ENCODE results near the gene SNX33. TPM values are rescaled to one million over a fixed set of nuclear protein-coding genes. Genes with fewer than 3 reads are reported as not detected.
A peak's percentile ranks its signal among the peaks of the same experiment; 100 is the strongest.
"Not testable (repeated sequence)": the region's sequence is repeated elsewhere in the genome, so short reads cannot be mapped to it uniquely, and the experiment has no call there.

The SNX33 gene
- total RNA-seq, 1 donor from 2014 or later = 36.3 TPM

- H3K9me3 Mint-ChIP-seq (ENCODE audit: unreplicated experiment) = no peaks in the 10 kb centered on the region
- TF ChIP-seq, protein P1, sequence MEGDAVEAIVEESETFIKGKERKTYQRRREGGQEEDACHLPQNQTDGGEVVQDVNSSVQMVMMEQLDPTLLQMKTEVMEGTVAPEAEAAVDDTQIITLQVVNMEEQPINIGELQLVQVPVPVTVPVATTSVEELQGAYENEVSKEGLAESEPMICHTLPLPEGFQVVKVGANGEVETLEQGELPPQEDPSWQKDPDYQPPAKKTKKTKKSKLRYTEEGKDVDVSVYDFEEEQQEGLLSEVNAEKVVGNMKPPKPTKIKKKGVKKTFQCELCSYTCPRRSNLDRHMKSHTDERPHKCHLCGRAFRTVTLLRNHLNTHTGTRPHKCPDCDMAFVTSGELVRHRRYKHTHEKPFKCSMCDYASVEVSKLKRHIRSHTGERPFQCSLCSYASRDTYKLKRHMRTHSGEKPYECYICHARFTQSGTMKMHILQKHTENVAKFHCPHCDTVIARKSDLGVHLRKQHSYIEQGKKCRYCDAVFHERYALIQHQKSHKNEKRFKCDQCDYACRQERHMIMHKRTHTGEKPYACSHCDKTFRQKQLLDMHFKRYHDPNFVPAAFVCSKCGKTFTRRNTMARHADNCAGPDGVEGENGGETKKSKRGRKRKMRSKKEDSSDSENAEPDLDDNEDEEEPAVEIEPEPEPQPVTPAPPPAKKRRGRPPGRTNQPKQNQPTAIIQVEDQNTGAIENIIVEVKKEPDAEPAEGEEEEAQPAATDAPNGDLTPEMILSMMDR (IDR thresholded peaks at IDR 0.05) = no peak
- H3K4me1 Mint-ChIP-seq (ENCODE audit: unreplicated experiment) = peaks cover 38% of the 10 kb centered on the region
- DNase-seq (ENCODE audit: extremely low spot score, unreplicated experiment) = no peak
- no peak overlapping the region for H3K4me3 Mint-ChIP-seq (ENCODE audit: unreplicated experiment)
- H3K27ac Mint-ChIP-seq (ENCODE audit: unreplicated experiment) = peak overlapping the region; percentile 84
- peaks cover 4% of the 10 kb centered on the region for H3K36me3 Mint-ChIP-seq (ENCODE audit: unreplicated experiment)
- no peaks in the 10 kb centered on the region for H3K27me3 Mint-ChIP-seq (ENCODE audit: unreplicated experiment)
Observed at GRCh38 chr15:75622505-75622904, 25.2 kb upstream of the SNX33 start.

DNA sequence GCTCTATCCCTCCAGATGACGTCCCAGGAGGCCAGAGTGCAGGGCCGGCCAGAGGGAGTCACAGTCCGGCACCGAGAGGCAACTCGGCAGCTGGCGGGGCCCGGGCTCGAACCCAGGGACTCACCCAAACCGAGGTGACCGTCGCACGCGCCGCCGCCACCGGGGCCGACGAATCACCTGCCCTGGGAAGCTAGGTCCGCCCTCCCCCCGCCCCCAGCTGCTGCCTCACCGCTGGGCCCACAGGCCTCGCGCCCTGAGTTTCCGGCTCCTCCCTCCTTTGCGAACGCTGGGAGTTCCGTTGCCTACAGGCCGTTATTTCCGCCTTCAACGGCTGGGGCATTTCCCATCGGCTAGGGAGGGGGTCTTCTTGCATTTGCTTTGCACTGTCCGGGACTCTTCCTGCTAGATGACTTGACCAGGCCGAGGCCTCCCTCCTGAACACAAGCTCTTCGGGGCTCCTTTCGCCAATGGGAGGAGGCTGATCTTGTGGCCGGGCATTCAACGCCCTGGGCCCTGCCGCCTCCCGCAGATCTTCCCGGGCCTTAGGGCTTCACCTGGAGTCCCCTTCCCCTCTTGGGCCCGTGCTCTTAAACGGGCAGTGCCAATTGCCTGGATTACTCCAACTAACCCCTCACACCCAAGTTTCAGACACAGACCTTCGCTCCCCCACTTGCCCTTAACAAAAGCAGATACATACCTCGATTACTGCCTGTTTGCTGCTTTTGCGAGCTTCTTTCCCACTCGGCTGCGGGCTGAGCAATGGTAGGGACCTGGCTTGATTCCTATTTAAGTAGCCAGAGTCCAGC, 22.0 kb upstream of the SNX33 start, which contains the start of gene SNUPN:
SNUPN (minus strand) TSS at position 184 of the 806 bp plus-strand sequence. CDS start 4,674 bp downstream, outside the sequence.
- TF ChIP-seq, protein P1 (IDR thresholded peaks at IDR 0.05) = no peak
- Mint-ChIP-seq H3K4me3 (ENCODE audit: unreplicated experiment) (peak within 1 kb of the TSS; percentile 88), H3K4me1 (ENCODE audit: unreplicated experiment) (peaks cover 24% of the 10 kb centered on the region), H3K36me3 (ENCODE audit: unreplicated experiment) (no peaks in the 10 kb centered on the region), H3K27ac (ENCODE audit: unreplicated experiment) (peak within 1 kb of the TSS; percentile 97), H3K27me3 (ENCODE audit: unreplicated experiment) (no peaks in the 10 kb centered on the region), H3K9me3 (ENCODE audit: unreplicated experiment) (no peaks in the 10 kb centered on the region)
- peak; percentile 94 for DNase-seq (ENCODE audit: extremely low spot score, unreplicated experiment)

- Mint-ChIP-seq H3K27ac (ENCODE audit: unreplicated experiment) (no peak overlapping the region), H3K4me1 (ENCODE audit: unreplicated experiment) (peaks cover 2% of the 10 kb centered on the region), H3K4me3 (ENCODE audit: unreplicated experiment) (no peak overlapping the region), H3K36me3 (ENCODE audit: unreplicated experiment) (no peaks in the 10 kb centered on the region), H3K27me3 (ENCODE audit: unreplicated experiment) (no peaks in the 10 kb centered on the region), H3K9me3 (ENCODE audit: unreplicated experiment) (no peaks in the 10 kb centered on the region)
- DNase-seq (ENCODE audit: extremely low spot score, unreplicated experiment) = no peak
- TF ChIP-seq, protein P1 (IDR thresholded peaks at IDR 0.05) = no peak
Observed at GRCh38 chr15:75631935-75632334, 15.8 kb upstream of the SNX33 start.

GRCh38 chr15:75633922-75634321, 13.8 kb upstream of the SNX33 start:
- not testable (repeated sequence) for DNase-seq (ENCODE audit: extremely low spot score, unreplicated experiment); H3K9me3 Mint-ChIP-seq (ENCODE audit: unreplicated experiment); H3K27ac Mint-ChIP-seq (ENCODE audit: unreplicated experiment); H3K4me3 Mint-ChIP-seq (ENCODE audit: unreplicated experiment); H3K36me3 Mint-ChIP-seq (ENCODE audit: unreplicated experiment); H3K27me3 Mint-ChIP-seq (ENCODE audit: unreplicated experiment)
- peaks cover 16% of the 10 kb centered on the region for H3K4me1 Mint-ChIP-seq (ENCODE audit: unreplicated experiment)

DNA sequence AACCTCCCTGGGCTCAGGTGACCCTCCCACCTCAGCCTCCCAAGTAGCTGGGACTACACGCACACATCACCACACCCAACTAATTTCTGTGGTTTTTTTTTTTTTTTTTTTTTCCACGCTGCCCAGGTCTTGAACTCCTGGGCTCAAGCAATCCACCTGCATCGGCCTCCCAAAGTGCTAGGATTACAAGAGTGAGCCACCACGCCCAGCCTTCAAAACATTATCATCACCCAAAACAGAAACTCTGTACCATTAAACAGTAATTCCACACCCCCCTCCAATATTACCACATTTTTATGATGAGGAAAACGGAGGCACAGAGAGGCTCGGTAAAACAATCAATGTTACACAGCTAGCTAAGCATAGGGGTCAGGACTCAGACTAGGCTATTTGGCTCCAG, 11.7 kb upstream of the SNX33 start:
- TF ChIP-seq, protein P1 (IDR thresholded peaks at IDR 0.05) = no peak
- no peak overlapping the region for H3K4me3 Mint-ChIP-seq (ENCODE audit: unreplicated experiment)
- no peaks in the 10 kb centered on the region for H3K9me3 Mint-ChIP-seq (ENCODE audit: unreplicated experiment)
- H3K27ac Mint-ChIP-seq (ENCODE audit: unreplicated experiment) = no peak overlapping the region
- H3K27me3 Mint-ChIP-seq (ENCODE audit: unreplicated experiment) = no peaks in the 10 kb centered on the region
- DNase-seq (ENCODE audit: extremely low spot score, unreplicated experiment) = no peak
- peaks cover 25% of the 10 kb centered on the region for H3K4me1 Mint-ChIP-seq (ENCODE audit: unreplicated experiment)
- no peaks in the 10 kb centered on the region for H3K36me3 Mint-ChIP-seq (ENCODE audit: unreplicated experiment)

Measured in osteocyte (in vitro differentiated cells).